GM11168 (cell line): ENCODE results near the gene KRT78.
"Not testable (repeated sequence)": the region's sequence is repeated elsewhere in the genome, so short reads cannot be mapped to it uniquely, and the experiment has no call there.

Source experiments
- in situ Hi-C: fragments of 300-500 bp; cut with MboI; formaldehyde crosslinking; loops from one replicate; pipeline ENCODE4 v1.12.0; 2022; ENCODE audit warnings: low sequenced_read_pairs; ENCODE audit not compliant: unreplicated experiment

KRT78 gene

GRCh38 chr12:52801773-52802172, 47.0 kb downstream of the KRT78 start:
- in situ Hi-C loops: no loop called here

- in situ Hi-C loops: no loop called here
These were observed 48.4 kb downstream of the KRT78 start for GRCh38 chr12:52800259-52800917.

- in situ Hi-C loops: no loop called here
These were observed 49.1 kb downstream of the KRT78 start for GRCh38 chr12:52799505-52800211.

GRCh38 chr12:52798671-52799504, 49.9 kb downstream of the KRT78 start:
- in situ Hi-C loops: no loop called here

- in situ Hi-C loops: no loop called here
These were observed 50.7 kb downstream of the KRT78 start for GRCh38 chr12:52798003-52798670.

GRCh38 chr12:52797529-52797894, 51.3 kb downstream of the KRT78 start:
- in situ Hi-C loops: no loop called here

- in situ Hi-C loops: no loop called here
These were observed 51.8 kb downstream of the KRT78 start for GRCh38 chr12:52796839-52797528.

GRCh38 chr12:52796429-52796794, 52.4 kb downstream of the KRT78 start:
- in situ Hi-C loops: no loop called here

GRCh38 chr12:52795694-52796428, 52.9 kb downstream of the KRT78 start, which contains the start of gene KRT3:
Gene KRT3 (minus strand): TSS chr12:52796117. CDS start chr12:52796042, 75 bp downstream.
- in situ Hi-C loops: no loop called here

- in situ Hi-C loops: not testable (repeated sequence)
These were observed 53.5 kb downstream of the KRT78 start for GRCh38 chr12:52795332-52795674.

- in situ Hi-C loops: no loop called here
These were observed 54.1 kb downstream of the KRT78 start for GRCh38 chr12:52794479-52795331.

GRCh38 chr12:52792185-52793029, 56.4 kb downstream of the KRT78 start:
- in situ Hi-C loops: no loop called here

- in situ Hi-C loops: no loop called here
These were observed 57.3 kb downstream of the KRT78 start for GRCh38 chr12:52791271-52792184.

- in situ Hi-C loops: no loop called here
These were observed 58.1 kb downstream of the KRT78 start for GRCh38 chr12:52790427-52791270.

GRCh38 chr12:52789637-52790426, 59.0 kb downstream of the KRT78 start:
- in situ Hi-C loops: no loop called here
